ENCODE results near the gene SAV1. TPM values are rescaled to one million over a fixed set of nuclear protein-coding genes. Genes with fewer than 3 reads are reported as not detected.

Gene SAV1
- total RNA-seq, 1 experiment from 2014 or later, result 53.0 TPM

Other genes starting within 250 kb of the SAV1 start
- 72.7 and 101 TPM in 2 replicates for gene MAP4K5, start 135.7 kb downstream of the SAV1 start, total RNA-seq (2014; rRNA removed; shearing (Covaris generic); ENCODE audit: low replicate concordance)
- gene ATL1, start 108.2 kb downstream of the SAV1 start, total RNA-seq (2014; rRNA removed; shearing (Covaris generic); ENCODE audit: low replicate concordance), result 6.3 and 16.2 TPM in 2 replicates
- gene NIN, start 162.9 kb upstream of the SAV1 start, total RNA-seq (2014; rRNA removed; shearing (Covaris generic); ENCODE audit: low replicate concordance), result 7.0 and 11.0 TPM in 2 replicates
- not detected in 2 replicates for gene ABHD12B, start 203.7 kb upstream of the SAV1 start, total RNA-seq (2014; rRNA removed; shearing (Covaris generic); ENCODE audit: low replicate concordance)

Data from Caki2 (cell line).